LNCaP clone FGC (cell line): ENCODE data around the gene SNRPD3.
"Not testable (repeated sequence)": the region's sequence is repeated elsewhere in the genome, so short reads cannot be mapped to it uniquely, and the experiment has no call there.

ENCODE experiments used
- DNase-seq: peaks from one replicate; pipeline ENCODE4 v3.0.0-alpha.2; 2011; ENCODE audit warnings: low read depth
- H3K4me3 ChIP-seq: 2 replicates; pipeline ENCODE4 v1.5.1; 2011; ENCODE audit warnings: mild to moderate bottlenecking, low read depth, low read length, control low read depth
- TF ChIP-seq, protein P1 (sequence below): IDR thresholded peaks from 2 replicates; pipeline ENCODE4 v1.5.1; 2012; ENCODE audit warnings: mild to moderate bottlenecking; ENCODE audit not compliant: control insufficient read depth, insufficient read depth; ENCODE audit errors: extremely low read depth

The SNRPD3 gene

DNA sequence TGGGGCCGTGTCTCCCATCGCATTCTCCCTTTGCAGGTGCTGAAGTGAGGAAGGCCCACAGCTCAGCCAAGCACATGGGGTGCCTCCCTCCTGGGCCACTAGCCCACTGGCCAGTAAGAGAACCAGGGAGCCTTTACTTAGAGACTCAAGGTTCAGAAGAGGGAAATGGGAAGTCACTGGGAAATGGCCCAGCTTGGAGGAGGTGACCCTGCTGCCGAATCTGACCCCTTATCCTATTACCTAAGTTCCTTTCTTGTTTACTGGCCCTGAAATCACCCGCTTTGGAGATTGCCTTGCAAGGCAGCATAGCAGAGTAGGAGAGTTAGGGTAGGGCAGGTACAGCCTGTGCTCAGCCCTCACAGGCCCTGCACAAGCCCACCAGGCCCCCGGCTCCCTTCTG, 36.3 kb upstream of the SNRPD3 start:
- DNase-seq, result no peak
- H3K4me3 ChIP-seq, result no peak overlapping the region
- TF ChIP-seq, protein P1, sequence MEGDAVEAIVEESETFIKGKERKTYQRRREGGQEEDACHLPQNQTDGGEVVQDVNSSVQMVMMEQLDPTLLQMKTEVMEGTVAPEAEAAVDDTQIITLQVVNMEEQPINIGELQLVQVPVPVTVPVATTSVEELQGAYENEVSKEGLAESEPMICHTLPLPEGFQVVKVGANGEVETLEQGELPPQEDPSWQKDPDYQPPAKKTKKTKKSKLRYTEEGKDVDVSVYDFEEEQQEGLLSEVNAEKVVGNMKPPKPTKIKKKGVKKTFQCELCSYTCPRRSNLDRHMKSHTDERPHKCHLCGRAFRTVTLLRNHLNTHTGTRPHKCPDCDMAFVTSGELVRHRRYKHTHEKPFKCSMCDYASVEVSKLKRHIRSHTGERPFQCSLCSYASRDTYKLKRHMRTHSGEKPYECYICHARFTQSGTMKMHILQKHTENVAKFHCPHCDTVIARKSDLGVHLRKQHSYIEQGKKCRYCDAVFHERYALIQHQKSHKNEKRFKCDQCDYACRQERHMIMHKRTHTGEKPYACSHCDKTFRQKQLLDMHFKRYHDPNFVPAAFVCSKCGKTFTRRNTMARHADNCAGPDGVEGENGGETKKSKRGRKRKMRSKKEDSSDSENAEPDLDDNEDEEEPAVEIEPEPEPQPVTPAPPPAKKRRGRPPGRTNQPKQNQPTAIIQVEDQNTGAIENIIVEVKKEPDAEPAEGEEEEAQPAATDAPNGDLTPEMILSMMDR, result no peak

DNA sequence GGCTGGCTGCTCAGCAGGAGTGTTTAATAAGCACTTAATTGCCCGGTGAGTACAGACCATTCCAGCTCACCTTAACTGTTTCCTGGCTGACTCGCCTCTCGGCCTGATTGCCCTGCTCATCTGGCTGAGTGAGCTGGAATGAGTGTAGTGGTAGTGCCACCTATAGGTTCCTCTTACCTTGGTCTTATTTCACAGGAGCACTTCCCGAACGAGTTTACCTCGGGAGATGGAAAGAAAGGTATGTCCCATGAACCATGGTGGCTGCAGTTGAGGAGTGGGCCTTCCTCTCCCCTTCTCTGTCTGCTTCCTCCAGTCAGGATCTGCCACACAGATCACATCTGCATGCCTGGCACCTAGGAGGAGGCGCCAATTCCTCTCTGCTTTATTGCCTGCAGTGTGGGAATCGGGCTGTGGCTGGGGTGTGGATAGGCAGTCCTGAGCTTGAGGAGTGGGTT, 34.0 kb upstream of the SNRPD3 start:
- TF ChIP-seq, protein P1, result peak; percentile 88
- H3K4me3 ChIP-seq, result no peak overlapping the region
- DNase-seq, result peak; percentile 94

DNA sequence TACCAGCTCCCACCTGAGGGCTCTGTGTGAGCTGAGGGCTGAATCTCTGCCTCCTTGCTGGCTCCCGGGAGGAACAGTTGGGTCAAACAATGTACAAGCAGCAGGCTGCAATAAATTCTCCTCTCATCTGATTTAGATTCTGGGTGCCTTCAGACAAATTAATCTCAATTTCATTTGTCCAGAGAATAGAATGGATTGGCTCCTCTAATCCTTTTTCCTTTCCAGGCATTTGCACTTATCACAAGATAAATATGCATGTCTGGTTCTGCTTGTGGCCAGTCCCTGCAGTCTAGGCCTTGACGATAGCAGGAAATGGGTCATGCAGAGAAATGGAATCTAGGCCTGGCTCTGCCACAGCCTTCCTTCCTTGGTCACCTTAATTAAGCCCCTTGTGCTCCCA, 31.9 kb upstream of the SNRPD3 start:
- TF ChIP-seq, protein P1, result no peak
- DNase-seq, result no peak
- no peak overlapping the region for H3K4me3 ChIP-seq

DNA sequence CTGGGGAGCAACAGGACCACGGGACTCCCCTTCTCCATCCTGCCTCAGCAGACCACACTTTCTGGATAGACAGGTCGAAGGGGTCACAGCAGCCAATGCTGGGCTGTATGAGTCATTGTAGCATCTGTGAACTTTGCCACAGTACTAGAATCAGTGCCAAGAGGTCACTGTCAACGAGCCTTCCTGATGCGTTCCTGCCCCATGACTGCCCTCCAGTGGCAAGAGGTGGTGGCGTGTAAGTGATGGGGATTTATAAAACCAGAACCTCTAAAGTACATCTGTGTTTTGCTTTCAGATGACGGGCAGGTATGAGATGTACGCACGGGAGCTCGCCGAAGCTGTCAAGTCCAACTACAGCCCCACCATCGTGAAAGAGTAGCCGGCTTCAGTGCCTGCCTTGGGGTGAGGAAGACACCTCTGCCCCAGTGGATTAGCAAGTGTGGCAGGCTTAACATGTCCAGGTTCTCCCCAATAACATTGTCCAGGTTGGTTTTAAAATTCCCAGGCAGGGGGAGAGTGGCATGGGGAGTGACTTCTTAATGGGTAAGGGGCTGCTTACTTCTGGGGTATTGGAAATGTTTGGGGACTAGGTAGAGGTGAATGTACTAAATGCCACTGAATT, 30.3 kb upstream of the SNRPD3 start:
- TF ChIP-seq, protein P1, result peak; percentile 95
- DNase-seq, result peak; percentile 87
- no peak overlapping the region for H3K4me3 ChIP-seq

DNA sequence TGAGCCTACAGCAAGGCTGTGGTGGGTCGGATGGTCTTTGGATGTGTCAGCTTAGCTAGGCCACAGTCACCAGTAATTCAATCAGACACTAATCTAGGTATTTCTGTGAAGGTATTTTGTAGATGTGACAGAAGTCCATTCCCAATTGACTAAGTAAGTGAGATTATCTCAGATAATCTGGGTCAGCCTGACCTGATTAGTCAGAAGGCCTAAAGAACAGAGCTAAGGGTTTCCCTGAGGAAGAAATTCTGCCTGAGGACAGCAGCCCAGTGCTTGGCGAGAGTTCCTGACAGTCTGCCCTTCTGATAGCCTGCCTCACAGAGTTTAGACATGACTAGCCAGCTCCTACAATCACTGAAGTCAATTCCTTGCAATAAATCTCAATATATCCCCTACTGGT, 29.6 kb upstream of the SNRPD3 start:
- DNase-seq, result no peak
- TF ChIP-seq, protein P1, result no peak

DNA sequence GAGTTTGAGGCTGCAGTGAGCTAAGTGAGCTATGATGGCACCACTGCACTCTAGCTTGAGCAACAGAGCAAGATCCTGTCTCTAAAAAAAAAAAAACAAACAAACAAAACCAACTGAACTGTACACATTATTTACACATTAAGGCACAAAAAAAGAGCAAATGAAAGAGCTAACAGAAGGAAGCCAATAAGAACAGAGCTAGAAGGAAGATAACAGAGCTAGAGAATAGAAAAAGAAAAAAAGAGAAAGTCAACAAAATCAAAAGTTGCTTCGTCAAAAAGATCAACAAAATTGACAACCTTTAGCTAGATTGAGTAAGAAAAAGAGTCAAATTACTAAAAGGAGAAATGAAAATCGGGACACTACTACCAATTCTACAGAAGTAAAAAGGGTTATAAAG, 25.9 kb upstream of the SNRPD3 start:
- DNase-seq, result peak; percentile 48
- TF ChIP-seq, protein P1, result no peak
- H3K4me3 ChIP-seq, result no peak overlapping the region

More for the DNA sequence above, 29.6 kb upstream of the SNRPD3 start:
- H3K4me3 ChIP-seq, result no peak overlapping the region

DNA sequence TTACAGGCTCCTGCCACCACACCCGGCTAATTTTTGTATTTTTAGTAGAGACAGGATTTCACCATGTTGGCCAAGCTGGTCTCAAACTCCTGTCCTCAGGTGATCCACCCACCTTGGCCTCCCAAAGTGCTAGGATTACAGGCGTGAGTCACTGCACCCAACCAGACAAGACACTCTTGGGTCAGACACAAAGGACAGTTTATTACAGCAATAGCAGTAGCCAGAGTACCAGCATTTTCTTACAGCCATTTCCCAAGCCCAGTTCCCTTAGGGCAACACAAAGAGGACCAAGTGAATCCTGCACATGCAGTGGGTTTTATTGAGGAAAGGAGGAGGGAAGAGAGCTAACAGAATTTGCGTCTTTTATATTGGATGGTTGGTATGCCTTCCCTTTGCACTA, 24.8 kb upstream of the SNRPD3 start:
- not testable (repeated sequence) for DNase-seq, H3K4me3 ChIP-seq
